WI38 (cell line): ENCODE results near the gene PLB1.

Source experiments
- H3K4me3 ChIP-seq: 2 replicates; pipeline ENCODE4 v1.5.1; 2011; ENCODE audit warnings: low read depth, mild to moderate bottlenecking, control low read depth, low read length
- CTCF ChIP-seq: IDR thresholded peaks from 2 replicates; pipeline ENCODE4 v1.5.1; 2012; ENCODE audit warnings: low read depth, mild to moderate bottlenecking, control low read depth, low read length

PLB1 gene

DNA sequence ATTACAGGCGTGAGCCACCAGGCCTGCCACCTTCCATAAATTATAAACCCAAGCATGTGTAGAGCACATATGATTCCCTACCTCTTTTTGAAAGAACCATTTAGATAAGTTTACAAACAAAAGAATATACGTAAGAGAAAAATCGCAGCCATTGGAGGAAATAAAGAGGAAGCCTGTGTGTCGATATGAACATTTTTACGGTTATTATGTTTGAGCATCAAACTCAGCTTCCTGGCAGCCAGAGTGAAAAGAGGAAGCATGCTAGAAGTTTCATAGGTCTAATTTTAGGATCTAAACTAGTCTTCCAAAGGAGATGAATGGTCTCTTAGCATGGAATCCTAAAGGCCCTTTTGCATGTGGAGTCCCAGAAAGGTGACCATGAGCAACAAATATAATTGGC lies 104.3 kb downstream of the PLB1 start:
- H3K4me3 ChIP-seq = no peak overlapping the region
- TF ChIP-seq CTCF = no peak

- TF ChIP-seq CTCF = no peak
- H3K4me3 ChIP-seq = no peak overlapping the region
Observed at GRCh38 chr2:28601616-28602015, 105.8 kb downstream of the PLB1 start.

DNA sequence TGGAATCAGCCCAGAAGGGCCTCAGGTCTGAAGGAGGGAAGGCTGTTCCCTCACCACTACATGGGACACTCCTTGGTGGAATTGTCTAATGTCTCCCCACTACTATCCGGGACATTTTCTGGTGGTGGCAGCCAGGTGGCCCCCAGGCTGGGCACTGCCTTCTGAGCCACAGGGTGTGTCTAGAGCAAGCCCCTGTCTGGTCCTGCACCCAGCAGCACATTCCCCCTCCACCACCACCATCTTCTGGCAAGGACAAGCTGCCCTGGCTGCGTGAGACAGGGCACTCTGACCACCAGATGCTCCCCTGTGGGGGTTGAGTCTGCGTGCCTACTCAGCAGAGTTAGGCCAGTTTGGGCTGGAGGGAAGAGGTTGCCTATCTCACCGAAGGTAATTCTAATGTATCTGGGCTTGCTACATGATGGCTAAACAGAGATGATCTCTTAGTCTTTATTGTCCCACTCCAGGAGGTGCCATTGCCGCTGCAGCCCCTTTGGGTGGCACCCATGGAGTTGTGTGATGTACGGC lies 106.3 kb downstream of the PLB1 start:
- no peak overlapping the region for H3K4me3 ChIP-seq
- TF ChIP-seq CTCF = no peak

- H3K4me3 ChIP-seq = no peak overlapping the region
- TF ChIP-seq CTCF = no peak
Observed at GRCh38 chr2:28602751-28603639, 107.1 kb downstream of the PLB1 start.

GRCh38 chr2:28603821-28604220 lies 108.0 kb downstream of the PLB1 start:
- H3K4me3 ChIP-seq = no peak overlapping the region
- no peak for TF ChIP-seq CTCF

DNA sequence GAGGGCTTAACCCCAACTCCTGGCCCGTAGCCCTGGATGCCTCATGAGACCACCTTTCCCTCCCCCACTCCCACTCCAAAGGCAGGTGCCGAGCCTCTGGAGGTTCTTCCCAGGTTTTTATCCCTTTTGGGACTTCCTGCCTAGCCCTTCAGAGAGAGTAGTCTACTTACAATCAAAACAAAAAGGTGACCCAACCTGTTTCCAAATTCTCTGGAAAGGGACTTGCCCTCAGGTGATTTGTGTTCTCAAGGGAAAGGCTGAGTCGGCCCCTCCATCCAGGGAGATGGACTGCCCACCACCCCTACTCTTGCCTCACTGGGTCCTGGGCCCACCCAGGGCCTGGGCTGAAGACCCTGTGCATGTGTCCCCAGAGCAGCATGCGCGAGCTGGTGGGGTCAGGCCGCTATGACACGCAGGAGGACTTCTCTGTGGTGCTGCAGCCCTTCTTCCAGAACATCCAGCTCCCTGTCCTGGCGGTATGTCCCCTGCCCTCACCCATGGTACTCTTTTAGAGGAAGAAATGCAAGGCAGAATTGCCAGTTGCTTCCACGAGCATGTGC lies 108.5 kb downstream of the PLB1 start:
- TF ChIP-seq CTCF = no peak

GRCh38 chr2:28606986-28607441 lies 111.2 kb downstream of the PLB1 start:
- H3K4me3 ChIP-seq = no peak overlapping the region
- TF ChIP-seq CTCF = no peak

More for the DNA sequence above, 108.5 kb downstream of the PLB1 start:
- H3K4me3 ChIP-seq = no peak overlapping the region
